Ishikawa (cell line): ENCODE measurements around the gene ABCC8.

Experiments used
- CEBPB ChIP-seq: IDR thresholded peaks from 2 replicates; pipeline ENCODE4 v1.6.1; 2012
- EGR1 ChIP-seq: IDR thresholded peaks from 2 replicates; pipeline ENCODE4 v1.6.1; 2012
- EP300 ChIP-seq: IDR thresholded peaks from 2 replicates; pipeline ENCODE4 v1.6.1; 2012; ENCODE audit warnings: borderline replicate concordance
- FOXM1 ChIP-seq: IDR thresholded peaks from 2 replicates; pipeline ENCODE4 v1.6.1; 2012; ENCODE audit warnings: low read depth, borderline replicate concordance
- RAD21 ChIP-seq: IDR thresholded peaks from 2 replicates; pipeline ENCODE4 v1.6.1; 2012; ENCODE audit warnings: low read depth
- TCF12 ChIP-seq: IDR thresholded peaks from 2 replicates; pipeline ENCODE4 v1.6.1; 2012; ENCODE audit warnings: low read depth
- TEAD4 ChIP-seq: IDR thresholded peaks from 2 replicates; pipeline ENCODE4 v1.6.1; 2012
- YY1 ChIP-seq: IDR thresholded peaks from 2 replicates; pipeline ENCODE4 v1.6.1; 2012; ENCODE audit warnings: low read depth
- TF ChIP-seq, protein P1 (sequence below): IDR thresholded peaks from 2 replicates; pipeline ENCODE4 v1.6.1; 2012
- TF ChIP-seq, protein P2 (sequence below): IDR thresholded peaks from 2 replicates; pipeline ENCODE4 v1.6.1; 2012
- TF ChIP-seq, protein P3 (sequence below): IDR thresholded peaks from 2 replicates; pipeline ENCODE4 v1.6.1; 2012; ENCODE audit warnings: low read depth, mild to moderate bottlenecking

DNA sequence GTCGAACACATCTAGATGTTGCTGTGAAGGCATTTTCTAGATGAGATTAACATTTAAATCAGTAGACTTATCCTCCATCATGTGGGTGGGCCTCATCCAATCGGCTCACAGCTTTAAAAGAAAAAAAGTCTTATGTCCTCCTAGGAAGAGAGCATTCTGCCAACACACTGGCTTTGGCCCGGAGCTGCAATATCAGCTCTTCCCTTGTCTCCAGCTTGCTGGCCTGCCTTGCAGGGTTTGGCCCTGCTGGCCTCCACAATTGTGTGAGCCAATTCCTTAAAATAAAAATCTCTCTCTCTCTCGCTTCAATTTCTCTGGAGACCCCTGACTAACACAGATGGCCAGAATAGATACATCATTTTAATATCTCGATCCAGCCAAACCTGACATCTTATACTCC, 13.1 kb upstream of the ABCC8 start:
- TF ChIP-seq, protein P1, sequence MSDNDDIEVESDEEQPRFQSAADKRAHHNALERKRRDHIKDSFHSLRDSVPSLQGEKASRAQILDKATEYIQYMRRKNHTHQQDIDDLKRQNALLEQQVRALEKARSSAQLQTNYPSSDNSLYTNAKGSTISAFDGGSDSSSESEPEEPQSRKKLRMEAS = no peak
- TF ChIP-seq EP300 = no peak
- TF ChIP-seq RAD21 = no peak
- TF ChIP-seq EGR1 = no peak
- no peak for TF ChIP-seq CEBPB
- TF ChIP-seq TCF12 = no peak
- TF ChIP-seq, protein P2, sequence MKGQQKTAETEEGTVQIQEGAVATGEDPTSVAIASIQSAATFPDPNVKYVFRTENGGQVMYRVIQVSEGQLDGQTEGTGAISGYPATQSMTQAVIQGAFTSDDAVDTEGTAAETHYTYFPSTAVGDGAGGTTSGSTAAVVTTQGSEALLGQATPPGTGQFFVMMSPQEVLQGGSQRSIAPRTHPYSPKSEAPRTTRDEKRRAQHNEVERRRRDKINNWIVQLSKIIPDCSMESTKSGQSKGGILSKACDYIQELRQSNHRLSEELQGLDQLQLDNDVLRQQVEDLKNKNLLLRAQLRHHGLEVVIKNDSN = no peak
- TF ChIP-seq TEAD4 = no peak
- TF ChIP-seq YY1 = no peak
- TF ChIP-seq FOXM1 = no peak
- TF ChIP-seq, protein P3, sequence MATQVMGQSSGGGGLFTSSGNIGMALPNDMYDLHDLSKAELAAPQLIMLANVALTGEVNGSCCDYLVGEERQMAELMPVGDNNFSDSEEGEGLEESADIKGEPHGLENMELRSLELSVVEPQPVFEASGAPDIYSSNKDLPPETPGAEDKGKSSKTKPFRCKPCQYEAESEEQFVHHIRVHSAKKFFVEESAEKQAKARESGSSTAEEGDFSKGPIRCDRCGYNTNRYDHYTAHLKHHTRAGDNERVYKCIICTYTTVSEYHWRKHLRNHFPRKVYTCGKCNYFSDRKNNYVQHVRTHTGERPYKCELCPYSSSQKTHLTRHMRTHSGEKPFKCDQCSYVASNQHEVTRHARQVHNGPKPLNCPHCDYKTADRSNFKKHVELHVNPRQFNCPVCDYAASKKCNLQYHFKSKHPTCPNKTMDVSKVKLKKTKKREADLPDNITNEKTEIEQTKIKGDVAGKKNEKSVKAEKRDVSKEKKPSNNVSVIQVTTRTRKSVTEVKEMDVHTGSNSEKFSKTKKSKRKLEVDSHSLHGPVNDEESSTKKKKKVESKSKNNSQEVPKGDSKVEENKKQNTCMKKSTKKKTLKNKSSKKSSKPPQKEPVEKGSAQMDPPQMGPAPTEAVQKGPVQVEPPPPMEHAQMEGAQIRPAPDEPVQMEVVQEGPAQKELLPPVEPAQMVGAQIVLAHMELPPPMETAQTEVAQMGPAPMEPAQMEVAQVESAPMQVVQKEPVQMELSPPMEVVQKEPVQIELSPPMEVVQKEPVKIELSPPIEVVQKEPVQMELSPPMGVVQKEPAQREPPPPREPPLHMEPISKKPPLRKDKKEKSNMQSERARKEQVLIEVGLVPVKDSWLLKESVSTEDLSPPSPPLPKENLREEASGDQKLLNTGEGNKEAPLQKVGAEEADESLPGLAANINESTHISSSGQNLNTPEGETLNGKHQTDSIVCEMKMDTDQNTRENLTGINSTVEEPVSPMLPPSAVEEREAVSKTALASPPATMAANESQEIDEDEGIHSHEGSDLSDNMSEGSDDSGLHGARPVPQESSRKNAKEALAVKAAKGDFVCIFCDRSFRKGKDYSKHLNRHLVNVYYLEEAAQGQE = no peak
